Measurements from ENCODE around the gene KIF13A.

GRCh38 chr6:17835784-17836183, 151.7 kb downstream of the KIF13A start:
- TF ChIP-seq CTCF (IDR thresholded peaks at IDR 0.05) (no peak), POLR2A (IDR thresholded peaks at IDR 0.05) (no peak), POLR2AphosphoS5 (IDR thresholded peaks at IDR 0.05; ENCODE audit: insufficient read depth in 1 of 2, low read depth in 1 of 2) (no peak)

Data from vagina (tissue), 2 donors.